ENCODE measurements around the gene IL12RB1.

GRCh38 chr19:18023622-18024251, 63.0 kb downstream of the IL12RB1 start:
- no peak for TF ChIP-seq CTCF (IDR thresholded peaks at IDR 0.05)
- TF ChIP-seq ZFX (IDR thresholded peaks at IDR 0.05; ENCODE audit: borderline replicate concordance), result no peak

Measured in 22Rv1 (cell line).